Measurements from ENCODE around the gene ZNF778.

The ZNF778 gene

DNA sequence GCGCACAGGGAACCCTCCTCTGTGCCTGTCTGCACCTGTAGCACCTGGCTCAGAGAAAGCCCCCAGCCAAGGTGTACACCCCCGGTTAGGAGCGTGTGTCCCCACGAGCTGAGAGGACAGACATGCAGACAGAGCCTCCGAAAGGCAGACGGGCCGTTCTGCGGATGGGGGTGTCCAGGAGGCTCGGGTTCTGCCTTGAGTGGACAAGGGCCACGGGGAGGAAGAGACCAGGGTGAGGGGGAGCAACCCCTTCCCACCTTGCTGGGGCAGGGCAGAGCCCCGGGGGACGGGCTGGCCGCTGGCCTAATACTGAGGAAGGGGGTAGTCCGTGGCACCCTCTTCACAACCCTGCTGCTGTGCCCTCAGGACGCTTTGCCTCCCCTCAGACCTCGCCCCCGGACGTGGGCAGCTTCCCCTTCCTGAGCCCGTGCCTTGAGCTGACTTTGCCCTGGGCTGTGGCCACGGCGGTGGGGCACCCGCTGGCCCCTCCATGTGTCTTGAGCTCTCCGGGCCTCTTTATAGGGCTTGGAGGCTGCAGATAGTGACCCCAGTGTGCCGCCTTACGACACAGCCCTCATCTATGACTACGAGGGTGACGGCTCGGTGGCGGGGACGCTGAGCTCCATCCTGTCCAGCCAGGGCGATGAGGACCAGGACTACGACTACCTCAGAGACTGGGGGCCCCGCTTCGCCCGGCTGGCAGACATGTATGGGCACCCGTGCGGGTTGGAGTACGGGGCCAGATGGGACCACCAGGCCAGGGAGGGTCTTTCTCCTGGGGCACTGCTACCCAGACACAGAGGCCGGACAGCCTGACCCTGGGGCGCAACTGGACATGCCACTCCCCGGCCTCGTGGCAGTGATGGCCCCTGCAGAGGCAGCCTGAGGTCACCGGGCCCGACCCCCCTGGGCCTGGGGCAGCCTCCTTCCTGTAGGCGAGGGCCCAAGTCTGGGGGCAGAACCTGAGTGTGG, 22.9 kb upstream of the ZNF778 start:
- no peak for DNase-seq

DNA sequence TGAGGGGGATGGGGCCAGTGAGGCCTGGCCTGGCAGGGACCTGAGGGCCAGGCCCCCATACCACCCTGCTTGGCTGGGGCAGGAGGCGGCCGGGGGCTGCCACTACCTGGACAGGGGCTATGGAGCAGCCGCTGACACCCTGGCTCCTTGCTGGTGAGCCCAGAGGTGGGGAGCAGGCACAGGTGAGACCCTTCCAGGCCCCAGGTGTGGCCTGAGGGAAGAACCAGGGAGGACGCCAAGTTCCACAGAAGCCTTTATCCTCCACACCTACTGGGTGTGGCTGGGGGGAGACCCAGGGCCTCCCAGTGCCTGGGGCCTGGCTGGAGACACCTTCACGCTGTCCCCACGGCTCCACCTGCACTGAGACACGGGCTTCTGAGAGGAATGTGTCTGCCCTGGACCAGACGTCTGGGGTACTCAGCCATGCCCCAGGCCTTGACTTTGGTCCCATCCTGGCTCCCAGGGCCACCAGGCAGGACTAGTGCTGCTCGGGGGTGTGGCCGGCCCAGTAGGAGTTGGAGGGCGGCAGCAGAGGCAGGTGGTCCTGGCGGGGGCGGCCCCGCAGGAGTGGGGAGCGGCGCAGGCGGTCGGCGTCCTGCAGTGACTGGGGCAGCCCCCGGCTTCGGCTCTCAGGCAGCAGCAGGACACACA, 21.9 kb upstream of the ZNF778 start:
- DNase-seq: no peak

DNA sequence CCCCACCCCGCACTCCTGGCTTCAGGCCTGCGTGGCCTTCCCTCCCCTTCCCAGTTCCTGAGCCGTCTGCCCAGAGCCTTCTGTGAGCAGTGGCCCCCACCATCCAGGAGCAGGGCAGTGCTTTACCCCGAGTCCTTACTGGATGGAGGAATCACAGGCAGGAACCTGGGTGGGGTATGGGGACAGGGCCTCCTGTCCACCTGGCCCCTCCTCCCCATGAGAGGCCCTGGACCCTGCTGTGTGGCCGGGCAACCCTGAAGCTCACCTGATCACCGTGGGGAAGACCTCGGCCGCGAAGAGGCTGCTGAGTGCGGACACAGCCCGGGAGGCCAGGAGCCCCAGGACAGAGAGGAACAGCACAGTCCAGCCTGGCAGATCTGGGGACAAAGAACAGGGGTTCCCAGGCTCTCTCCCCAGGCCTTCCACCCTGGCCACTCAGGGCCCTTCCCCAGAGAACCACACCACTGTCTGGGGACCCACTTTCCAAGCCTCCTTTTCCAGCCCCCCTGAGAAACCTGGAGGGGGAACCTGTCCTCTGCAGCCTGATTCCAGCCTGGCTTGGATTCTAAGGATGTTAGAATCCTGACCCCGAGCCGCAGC, 20.4 kb upstream of the ZNF778 start:
- no peak for DNase-seq

DNA sequence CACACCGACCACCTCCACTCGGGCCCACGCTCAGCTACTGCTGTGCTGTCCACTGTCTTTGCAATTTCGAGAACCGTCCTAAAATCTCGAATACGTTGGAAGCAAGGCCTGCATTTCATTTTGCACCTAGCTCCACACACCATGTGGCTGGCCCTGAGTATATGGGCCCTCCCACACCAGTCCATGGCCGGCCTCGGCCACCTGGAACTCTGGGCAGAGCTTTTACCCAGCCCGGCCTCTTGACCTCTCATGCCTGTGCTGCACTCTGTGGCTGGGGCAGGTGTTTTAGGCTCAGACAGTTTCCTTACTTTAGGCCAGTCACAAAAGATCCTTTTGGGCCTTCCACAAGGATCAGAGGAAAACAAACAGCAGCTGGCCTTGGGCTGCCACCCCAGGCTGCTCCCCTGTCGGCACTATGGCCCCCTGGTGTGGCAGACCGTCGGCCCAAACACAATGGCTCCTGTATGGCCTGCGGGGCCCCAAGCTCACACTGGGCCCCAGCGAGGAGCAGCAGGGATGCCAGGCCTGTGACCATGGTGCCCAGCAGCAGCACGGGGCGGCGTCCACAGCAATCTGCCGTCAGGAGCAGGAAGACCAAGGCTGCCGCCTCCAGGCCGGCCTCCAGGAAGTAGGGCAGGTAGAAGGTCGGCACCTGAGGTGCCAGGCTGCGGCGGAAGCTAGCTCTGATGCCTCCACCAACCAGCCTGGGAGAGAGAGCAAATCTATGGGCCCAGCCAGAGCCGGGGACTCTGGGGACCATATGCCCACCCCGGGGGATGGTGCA, 19.7 kb upstream of the ZNF778 start:
- no peak for DNase-seq

DNA sequence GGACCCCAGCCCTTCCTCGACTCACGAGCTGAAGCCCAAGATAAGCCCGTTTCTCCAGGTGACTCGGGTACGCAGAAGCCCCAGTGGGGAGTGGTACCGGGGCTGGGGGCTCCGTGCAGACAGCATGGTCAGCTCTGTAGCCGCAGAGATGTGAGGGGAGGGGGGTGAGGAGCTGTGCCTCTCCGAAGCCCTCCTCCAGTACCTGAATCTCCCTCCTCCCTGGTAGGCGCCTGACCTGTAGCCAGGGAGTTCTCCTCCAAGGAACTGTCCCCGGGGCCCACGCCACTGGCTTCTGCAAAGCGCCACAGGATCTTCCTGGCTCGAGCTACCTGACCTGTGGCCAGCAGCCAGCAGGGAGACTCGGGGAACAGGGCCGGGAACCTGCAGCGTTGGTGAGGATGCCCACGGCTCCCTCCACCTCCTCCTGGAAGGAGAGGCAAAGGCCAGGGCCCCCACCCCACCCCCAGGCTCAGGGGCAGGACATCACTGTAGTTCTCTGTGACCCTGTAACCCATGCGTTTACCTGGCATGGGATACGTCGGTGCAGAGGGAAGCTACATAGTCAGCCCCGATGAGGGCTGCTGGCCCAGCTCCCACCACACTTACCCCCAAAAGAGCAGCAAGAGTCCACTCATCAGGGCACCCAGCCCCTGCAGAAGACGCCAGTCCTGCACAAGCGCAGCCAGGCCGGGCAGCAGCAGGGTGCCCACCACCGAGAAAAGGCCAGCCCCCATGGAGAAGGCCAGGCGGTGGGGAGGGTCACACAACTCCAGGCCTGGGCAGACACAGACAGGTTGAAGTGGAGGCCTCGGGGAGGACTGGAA, 18.9 kb upstream of the ZNF778 start:
- DNase-seq: no peak

DNA sequence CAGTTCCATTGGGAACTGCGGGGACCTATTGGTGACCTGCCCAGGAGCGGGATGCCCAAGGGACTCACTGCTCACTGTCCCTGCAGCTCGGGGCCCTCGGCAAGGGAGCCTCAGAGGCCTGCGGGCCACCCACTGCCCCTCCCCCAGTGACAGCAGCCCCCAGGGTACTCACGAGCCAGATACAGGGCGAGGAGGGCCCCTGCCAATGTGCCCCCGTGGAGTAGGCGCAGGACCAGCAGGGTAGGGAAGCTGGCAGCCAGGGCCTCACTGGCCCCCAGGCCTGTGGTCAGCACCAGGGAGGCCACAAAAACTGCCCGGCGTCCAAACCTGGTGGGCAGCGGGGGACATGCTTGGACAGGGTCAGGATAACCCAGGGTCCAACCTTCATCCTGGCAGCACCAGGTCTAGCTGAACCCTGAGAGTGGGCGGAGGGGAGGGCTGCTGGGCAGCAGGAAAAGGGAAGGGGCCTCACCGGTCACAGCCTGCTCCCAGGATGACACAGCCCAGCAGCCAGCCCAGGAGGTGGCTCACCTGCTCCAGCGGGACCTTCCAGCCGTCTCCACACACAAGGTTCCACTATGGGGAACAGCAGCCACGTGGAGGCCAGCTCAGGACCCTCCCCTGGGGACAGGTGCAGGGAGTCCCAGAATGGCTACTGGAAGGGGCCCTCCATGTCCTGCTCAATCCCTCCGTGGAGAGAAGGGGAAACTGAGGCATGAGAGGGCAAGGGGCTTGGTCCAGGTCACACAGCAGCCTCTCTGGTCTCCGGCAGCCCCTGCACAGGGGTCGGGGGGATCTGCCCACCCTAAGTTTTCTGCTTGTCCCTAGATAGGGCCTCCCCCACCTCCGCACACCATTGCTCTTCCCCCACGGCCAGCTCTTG, 18.0 kb upstream of the ZNF778 start:
- no peak for DNase-seq

DNA sequence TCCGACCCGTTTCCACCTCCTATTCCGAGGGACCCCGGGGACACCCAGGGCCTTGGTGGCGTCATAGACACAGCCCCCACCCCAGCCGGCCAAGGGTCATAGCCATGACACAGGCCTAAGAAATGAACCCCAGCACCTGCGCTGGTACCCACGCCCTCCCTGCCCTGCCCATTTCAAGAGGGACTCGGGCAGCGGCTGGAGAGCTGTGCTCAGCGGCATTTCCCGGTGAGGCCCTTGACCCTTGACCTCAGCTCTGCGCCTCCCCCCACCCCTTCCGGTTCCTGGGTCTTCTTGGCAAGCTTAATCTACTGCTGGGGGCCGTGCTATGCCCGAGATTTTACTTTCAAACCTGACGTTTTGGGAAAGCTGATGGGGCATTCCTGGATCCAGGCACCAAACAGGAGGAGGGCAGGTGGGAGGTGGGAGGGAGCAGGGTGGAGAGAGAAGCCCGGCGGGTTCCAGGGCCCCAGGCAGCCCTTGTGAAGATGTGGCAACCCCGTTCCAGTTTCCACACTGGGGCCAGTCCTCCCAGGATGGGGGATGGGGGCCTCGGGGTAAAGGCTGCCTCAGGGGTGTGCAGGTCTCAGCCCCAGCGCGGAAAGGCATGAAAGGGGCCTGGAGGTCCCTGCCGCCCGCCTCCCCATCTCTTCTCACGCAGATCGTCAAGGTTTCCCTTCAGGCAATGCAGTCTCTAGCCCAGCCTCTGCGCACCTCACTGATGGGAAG, 17.2 kb upstream of the ZNF778 start, which contains the start of gene SLC22A31:
Gene SLC22A31 (minus strand): TSS at position 414 of the 726 bp plus-strand sequence. CDS start 36 bp downstream, at position 378.
- no peak for DNase-seq

DNA sequence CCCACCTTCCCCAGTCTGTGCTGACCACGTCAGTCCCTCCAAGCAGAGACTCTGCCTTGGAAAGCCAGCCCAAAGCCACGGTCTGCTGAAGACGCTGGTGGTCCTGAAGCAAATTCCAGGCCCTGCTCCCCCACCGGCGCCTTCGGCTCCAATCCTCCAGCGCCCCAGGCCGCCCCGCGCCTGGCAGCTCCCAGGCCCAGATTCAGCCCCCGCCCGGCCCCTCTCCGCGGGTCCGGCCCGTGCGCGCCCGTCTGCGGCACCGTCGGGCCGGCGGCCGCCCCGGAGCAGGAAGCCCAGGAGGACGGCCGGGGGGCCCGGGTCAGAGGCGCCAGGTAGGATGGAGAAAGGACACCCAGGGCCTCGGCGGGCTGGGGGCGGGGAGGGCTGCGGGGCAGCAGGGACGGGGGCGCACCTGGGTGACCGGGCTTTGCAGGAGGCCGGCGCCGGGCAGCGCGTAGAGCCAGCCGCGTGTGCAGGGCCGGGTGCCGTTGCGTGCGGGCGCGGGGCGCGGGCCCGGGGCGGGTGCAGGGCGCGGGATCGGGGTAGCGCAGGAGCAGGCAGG, 16.6 kb upstream of the ZNF778 start:
- DNase-seq: no peak

DNA sequence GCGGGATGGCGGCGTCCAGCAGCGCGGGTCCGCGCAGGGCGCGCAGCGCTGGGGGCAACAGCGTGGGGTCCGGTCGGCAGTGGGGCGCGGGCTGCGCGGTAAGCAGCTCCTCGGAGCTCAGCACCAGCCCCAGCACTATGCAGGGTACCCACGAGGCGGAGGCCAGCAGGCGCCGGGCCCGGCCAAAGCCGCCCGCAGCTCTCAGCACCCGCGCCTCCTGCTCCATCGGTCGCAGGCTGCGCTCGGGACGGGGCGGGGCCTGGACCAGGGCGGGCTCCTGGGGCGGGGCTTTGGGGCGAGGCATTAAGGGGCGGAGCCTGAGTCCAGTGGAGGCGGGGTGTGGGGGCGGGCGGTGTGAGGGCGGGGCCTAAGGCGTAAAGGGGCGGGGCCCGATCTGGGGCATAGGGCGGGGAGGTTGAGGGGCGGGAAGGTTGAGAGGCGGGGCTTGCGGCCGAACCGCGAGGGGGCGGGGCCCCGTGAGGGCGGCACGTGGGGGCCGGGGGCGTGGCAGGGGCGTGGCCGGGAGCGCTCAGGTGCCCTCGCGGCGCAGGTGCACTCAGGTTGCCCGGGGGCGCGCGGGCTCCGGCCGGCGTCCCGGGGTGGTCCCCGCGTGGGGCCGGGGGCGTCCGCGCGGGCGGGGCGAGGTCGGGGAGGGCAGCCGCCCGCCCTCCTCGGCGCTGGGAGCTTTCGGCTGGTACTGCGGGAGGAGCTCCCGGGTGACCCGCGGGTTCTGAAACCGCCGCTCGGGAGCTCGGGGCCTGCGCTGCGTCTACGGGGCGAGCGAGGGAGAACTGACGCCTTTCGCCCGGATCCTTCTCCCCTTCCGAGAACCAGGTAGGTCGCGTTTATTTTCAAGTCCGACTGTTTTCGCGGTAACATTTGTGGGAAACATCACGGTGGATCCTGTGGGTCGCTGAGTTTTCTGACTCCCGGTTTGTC, 15.8 kb upstream of the ZNF778 start:
- peak; percentile 82 for DNase-seq

DNA sequence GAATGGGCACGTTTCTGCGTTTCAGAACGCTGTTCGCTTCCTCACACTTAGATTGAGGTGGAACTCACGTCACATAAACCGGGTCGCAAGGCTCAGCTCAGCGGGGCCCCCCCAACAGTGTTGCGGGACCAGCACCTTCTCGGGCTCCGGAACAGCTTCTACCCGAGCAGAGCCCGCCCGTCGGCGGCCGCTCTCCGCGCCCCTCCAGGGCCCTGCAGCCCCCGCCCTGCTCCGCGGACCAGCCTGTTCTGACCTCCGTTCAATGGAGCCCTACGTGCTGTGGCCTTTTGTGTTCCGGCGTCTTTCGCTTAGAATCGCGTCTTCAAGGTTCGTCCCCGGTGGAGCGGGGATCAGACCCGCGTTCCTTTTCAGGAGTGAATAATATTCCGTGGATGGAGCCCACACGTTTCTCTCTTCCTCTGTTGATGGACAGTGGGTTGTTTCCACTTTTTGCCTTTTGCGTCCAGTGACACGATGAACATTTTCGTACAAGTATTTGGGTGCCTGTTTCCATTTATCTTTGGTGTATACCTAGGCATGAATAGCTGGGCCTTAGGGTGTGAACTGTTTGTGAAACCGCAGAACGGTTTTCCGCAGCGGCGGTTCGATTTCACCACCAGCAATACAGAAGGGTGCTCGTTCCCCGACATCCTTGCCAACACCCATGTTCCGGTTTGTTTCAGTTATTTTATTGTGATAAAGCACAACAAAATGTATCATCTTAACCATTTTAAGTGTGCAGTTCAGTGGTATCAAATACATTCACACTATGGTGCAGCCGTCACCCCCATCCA, 14.9 kb upstream of the ZNF778 start:
- no peak for DNase-seq

DNA sequence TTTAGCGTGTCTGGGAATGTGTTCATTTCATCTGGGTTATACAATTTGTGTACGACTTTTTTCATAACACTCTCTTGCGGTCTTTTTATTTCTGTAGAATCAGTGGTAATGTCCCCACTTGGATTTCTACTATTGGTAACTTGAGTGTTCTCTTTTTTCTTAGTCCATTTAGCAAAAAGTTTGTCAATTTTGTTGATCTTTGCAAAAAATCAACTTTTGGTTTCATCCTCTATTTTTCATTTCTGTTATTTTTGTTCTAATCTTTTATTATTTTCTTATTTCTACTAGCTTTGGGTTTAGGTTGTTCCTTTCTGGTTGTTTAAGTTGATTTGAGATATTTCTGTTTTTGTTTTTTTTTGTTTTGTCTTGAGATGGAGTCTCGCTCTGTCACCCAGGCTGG, 9.5 kb upstream of the ZNF778 start:
- DNase-seq: no peak

DNA sequence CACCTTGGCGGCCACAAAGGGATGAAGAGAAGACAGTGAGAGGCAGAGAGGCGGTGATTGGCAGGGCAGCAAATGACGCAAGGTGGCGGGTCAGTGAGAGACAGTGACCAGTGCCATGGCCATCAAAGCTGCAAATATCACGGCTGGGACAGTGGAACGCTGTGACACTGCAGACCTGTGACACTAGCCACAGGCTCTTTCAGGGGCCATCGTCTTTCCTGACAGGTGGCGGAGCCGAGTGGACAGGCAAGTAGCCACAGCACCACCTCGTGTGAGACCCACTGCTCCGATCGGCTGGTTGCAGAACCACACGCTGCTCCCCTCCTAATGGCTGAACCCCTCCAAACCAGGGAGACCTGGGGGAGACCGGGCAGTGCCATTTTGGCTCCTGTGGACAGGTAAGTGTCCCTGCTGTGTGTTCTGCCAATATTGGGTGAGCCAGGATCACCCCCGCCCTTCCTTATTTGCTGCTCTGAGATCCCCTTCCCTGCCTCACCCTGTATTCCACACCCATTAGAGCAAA, 7.9 kb upstream of the ZNF778 start:
- DNase-seq: no peak

DNA sequence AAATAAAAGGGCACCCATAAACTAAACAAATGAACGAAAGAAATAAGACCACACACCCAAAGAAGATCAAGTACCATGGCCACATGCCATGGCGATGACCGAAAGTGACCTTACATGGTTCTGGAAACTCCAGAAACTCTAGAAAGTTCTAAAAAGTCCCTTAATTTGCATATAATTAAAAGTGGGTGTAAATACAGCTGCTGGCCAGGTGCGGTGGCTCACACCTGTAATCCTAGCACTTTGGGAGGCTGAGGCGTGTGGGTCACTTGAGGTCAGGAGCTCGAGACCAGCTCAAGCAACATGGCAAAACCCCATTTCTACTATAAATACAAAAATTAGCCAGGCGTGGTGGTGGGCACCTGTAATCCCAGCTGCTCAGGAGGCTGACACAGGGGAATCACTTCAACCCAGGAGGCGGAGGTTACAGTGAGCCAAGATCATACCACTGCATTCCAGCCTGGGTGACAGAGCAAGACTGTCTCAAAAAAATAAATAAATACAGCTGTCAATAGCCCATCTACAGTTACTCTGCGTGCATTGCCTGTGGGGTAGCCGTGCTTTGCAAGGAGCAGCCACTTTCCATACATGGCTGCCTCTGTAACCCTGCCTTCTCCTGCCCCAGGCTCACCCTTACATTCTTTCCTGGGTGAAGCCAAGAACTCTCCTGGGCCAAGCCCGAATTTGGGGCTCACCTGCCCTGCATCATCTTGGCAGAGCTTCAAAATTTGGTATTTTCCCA, 7.2 kb upstream of the ZNF778 start:
- DNase-seq: no peak

DNA sequence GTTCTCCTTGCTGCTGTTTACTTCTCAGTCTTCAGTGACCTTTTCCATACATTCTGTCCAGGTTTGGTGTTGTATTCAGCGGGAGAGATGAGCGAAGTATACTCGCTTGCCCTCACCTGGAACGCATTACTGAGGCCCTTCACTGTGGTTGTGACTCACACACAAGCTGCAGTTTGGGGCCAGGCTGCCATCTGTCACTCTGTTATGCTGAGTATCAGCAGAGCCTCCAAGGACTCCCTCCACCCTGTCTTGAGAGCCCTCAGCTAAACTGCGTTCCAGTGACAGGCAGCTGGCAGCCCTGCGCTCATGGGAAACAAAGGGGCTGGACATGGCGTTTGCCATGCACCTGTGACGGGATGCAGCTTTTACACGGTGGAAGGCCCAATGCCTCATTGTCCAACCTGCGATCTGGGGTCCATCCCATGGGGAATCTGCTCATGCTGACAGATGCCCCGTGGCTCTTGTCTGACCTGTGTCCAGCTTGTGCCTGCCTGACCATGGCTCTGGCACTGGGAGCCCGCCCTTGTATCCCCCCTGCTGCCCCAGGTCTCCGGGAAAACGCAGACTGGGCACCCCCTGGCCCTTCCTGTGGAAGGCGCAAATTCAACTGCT, 6.5 kb upstream of the ZNF778 start:
- DNase-seq: no peak

DNA sequence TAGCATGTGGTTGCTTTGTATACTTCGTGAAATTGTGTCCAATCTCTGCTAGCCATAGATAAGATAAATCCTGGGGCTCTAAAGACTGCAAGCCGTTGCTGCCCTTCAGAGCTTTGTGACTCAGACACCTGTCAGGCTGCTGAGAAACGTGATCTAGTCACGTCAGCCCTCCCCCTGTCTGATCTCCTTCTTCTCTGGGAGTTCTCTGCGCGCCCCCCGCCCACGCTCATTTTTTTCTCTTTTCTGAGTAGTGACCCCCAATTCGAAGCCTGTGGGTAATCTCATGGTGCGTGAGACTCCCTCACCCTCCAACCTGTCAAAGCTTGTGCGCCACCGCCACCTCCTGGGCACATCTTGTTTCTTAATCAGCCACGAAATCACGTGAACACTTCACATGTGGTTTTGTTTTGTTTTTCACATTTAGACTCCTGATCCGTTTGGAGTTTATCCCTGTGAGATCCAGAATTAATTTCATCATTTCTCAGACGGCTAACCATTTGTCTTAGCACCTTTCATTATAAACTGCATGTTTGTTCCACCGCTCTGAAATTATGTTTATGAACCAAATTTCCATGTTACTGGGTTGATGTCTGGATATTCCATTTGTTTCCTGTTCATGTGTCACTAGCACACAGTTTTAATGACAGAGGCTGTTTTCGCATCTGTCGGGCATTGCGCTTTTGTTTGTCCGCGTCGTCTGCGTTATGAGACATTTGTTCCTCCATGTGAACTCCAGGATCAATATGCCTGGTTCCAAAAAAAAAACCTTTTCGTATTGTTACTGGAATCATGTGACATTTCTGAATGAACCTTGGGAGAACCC, 977 bp upstream of the ZNF778 start:
- DNase-seq: peak; percentile 87

DNA sequence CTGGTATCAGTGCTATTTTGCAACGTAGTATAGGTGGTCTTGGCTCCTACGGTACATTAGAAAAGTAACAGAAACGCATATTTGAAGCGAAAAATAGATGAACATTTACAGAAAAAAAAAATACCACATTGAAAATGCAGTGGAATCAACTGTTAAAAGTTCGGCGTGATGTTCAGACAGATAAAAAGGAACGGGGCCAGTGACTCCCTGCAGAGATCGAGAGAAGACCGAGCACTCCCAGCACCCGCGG, 440 bp upstream of the ZNF778 start:
- DNase-seq: no peak

Measured in CD4-positive, alpha-beta T cell treated with Interleukin-17A for 4 hours (primary cell).